ENCODE measurements around the gene NEURL1. TPM values are rescaled to one million over a fixed set of nuclear protein-coding genes. Genes with fewer than 3 reads are reported as not detected.

The NEURL1 gene
- total and polyA plus RNA-seq, 2 donors (not counting 1 experiment from before 2014, with no cell fraction given): 0.30 to 0.57 TPM

- no peaks in the 10 kb centered on the region for H3K4me1 Mint-ChIP-seq
- H3K4me3 ChIP-seq (ENCODE audit: control extremely low read depth in 1 of 5, extremely low read depth in 1 of 5, insufficient read depth in 1 of 5, low read depth in 2 of 5, low read length in 4 of 5): no peak overlapping the region
- H3K9me3 ChIP-seq (ENCODE audit: control extremely low read depth in 1 of 3, control insufficient read depth in 2 of 3, insufficient read depth in 1 of 3, low read length in 2 of 3): no peaks in the 10 kb centered on the region
- H3K27ac ChIP-seq (ENCODE audit: low read length in 2 of 2): no peak overlapping the region
- H4K20me1 ChIP-seq (ENCODE audit: control insufficient read depth, insufficient read depth, low read length, poor library complexity, severe bottlenecking): no peaks in the 10 kb centered on the region
- H3K27me3 ChIP-seq (replicated peaks in 1 of 4; ENCODE audit: control extremely low read depth in 1 of 4, control insufficient read depth in 3 of 4, insufficient read depth in 4 of 4, low read length in 3 of 4): peaks cover 0 to 17% (median 4%) of the 10 kb centered on the region in 4 experiments
- 57% methylated on average over 4 of the region's 6 CpGs for WGBS (ENCODE audit: insufficient coverage)
- no peaks in the 10 kb centered on the region for H3K79me2 ChIP-seq (ENCODE audit: control insufficient read depth, insufficient read depth, low read length)
- intact Hi-C loops (cut with micrococcal nuclease): no loop called here
- H3K9ac ChIP-seq (ENCODE audit: low read length): no peak overlapping the region
- no peak for DNase-seq
- no peak overlapping the region for H2AFZ ChIP-seq (ENCODE audit: insufficient read depth, low read depth, low read length, poor library complexity, severe bottlenecking)
- POLR2A ChIA-PET: no interaction called here
- no peak overlapping the region for H3K27ac Mint-ChIP-seq
- H3K4me1 ChIP-seq (ENCODE audit: control insufficient read depth in 2 of 2, insufficient read depth in 2 of 2, low read length in 2 of 2): no peaks in the 10 kb centered on the region
- no peak overlapping the region for H3K4me3 Mint-ChIP-seq
- ATAC-seq (ENCODE audit: low read depth): no peak
- no peaks in the 10 kb centered on the region for H3K36me3 ChIP-seq (replicated peaks in 1 of 2; ENCODE audit: control extremely low read depth in 1 of 2, control insufficient read depth in 1 of 2, extremely low read depth in 1 of 2, insufficient read depth in 2 of 2, low read length in 1 of 2)
- TF ChIP-seq CTCF (IDR thresholded peaks at IDR 0.05): no peak
- no peak for TF ChIP-seq EZH2 (IDR thresholded peaks at IDR 0.05; ENCODE audit: borderline replicate concordance, insufficient read depth, low read depth, low read length, poor library complexity, severe bottlenecking)
- no peaks in the 10 kb centered on the region for H3K9me3 Mint-ChIP-seq (ENCODE audit: insufficient read depth)
- no peak overlapping the region for H3K4me2 ChIP-seq (replicated peaks; ENCODE audit: low read depth, low read length, poor library complexity, severe bottlenecking)
- peaks cover 58% of the 10 kb centered on the region for H3K27me3 Mint-ChIP-seq
- CTCF ChIA-PET: interaction anchor here (1.5 kb wide), 2 partner anchors 8 to 85 kb away, joined by 3 read pairs; no protein-coding TSS in a partner anchor
Observed at GRCh38 chr10:103500481-103500880, 7.0 kb downstream of the NEURL1 start.

GRCh38 chr10:103501186-103501585 lies 7.7 kb downstream of the NEURL1 start:
- Histone ChIP-seq H4K20me1 (ENCODE audit: control insufficient read depth, insufficient read depth, low read length, poor library complexity, severe bottlenecking) (no peaks in the 10 kb centered on the region), H3K27ac (ENCODE audit: low read length in 2 of 2) (no peak overlapping the region), H3K36me3 (replicated peaks in 1 of 2; ENCODE audit: control extremely low read depth in 1 of 2, control insufficient read depth in 1 of 2, extremely low read depth in 1 of 2, insufficient read depth in 2 of 2, low read length in 1 of 2) (no peaks in the 10 kb centered on the region), H3K4me1 (ENCODE audit: control insufficient read depth in 2 of 2, insufficient read depth in 2 of 2, low read length in 2 of 2) (no peaks in the 10 kb centered on the region), H3K4me2 (replicated peaks; ENCODE audit: low read depth, low read length, poor library complexity, severe bottlenecking) (no peak overlapping the region), H3K9ac (ENCODE audit: low read length) (no peak overlapping the region), H3K9me3 (ENCODE audit: control extremely low read depth in 1 of 3, control insufficient read depth in 2 of 3, insufficient read depth in 1 of 3, low read length in 2 of 3) (no peaks in the 10 kb centered on the region), H3K79me2 (ENCODE audit: control insufficient read depth, insufficient read depth, low read length) (no peaks in the 10 kb centered on the region), H3K4me3 (ENCODE audit: control extremely low read depth in 1 of 5, extremely low read depth in 1 of 5, insufficient read depth in 1 of 5, low read depth in 2 of 5, low read length in 4 of 5) (no peak overlapping the region), H3K27me3 (replicated peaks in 1 of 4; ENCODE audit: control extremely low read depth in 1 of 4, control insufficient read depth in 3 of 4, insufficient read depth in 4 of 4, low read length in 3 of 4) (peaks cover 0 to 23% (median 3%) of the 10 kb centered on the region in 4 experiments), H2AFZ (ENCODE audit: insufficient read depth, low read depth, low read length, poor library complexity, severe bottlenecking) (no peak overlapping the region)
- 82% methylated on average over 3 of the region's 3 CpGs for WGBS (ENCODE audit: insufficient coverage)
- no peak overlapping the region for H3K4me3 Mint-ChIP-seq
- DNase-seq (no peak), ATAC-seq (ENCODE audit: low read depth) (no peak)
- H3K27me3 Mint-ChIP-seq: peaks cover 52% of the 10 kb centered on the region
- no peaks in the 10 kb centered on the region for H3K4me1 Mint-ChIP-seq
- intact Hi-C loops (cut with micrococcal nuclease): no loop called here
- H3K27ac Mint-ChIP-seq: no peak overlapping the region
- TF ChIP-seq EZH2 (IDR thresholded peaks at IDR 0.05; ENCODE audit: borderline replicate concordance, insufficient read depth, low read depth, low read length, poor library complexity, severe bottlenecking) (no peak), CTCF (IDR thresholded peaks at IDR 0.05) (no peak)
- CTCF ChIA-PET: interaction anchor here (1.2 to 1.5 kb wide), 2 partner anchors 8 to 16 kb away, joined by 3 read pairs; no protein-coding TSS in a partner anchor
- POLR2A ChIA-PET: no interaction called here
- no peaks in the 10 kb centered on the region for H3K9me3 Mint-ChIP-seq (ENCODE audit: insufficient read depth)
